MM.1S (cell line): ENCODE data around the gene FLAD1.

Experiments
- CTCF ChIP-seq: fragments of 300-600 bp; sonication (generic); IDR thresholded peaks from 2 replicates; pipeline ENCODE4 v1.5.1; 2016; ENCODE audit warnings: antibody characterized with exemption, low read length, mixed read lengths
- EZH2 ChIP-seq: fragments of 300-600 bp; sonication (generic); optimal IDR thresholded peaks from 2 replicates; pipeline ENCODE3; 2017; ENCODE audit warnings: low read depth, mild to moderate bottlenecking, antibody characterized with exemption, low read length, mixed read lengths
- EZH2phosphoT487 ChIP-seq: fragments of 300-600 bp; sonication (generic); IDR thresholded peaks from 2 replicates; pipeline ENCODE4 v1.6.1; 2018; ENCODE audit warnings: antibody characterized with exemption, low read length

- no peak for TF ChIP-seq EZH2
- no peak for TF ChIP-seq CTCF
- no peak for TF ChIP-seq EZH2phosphoT487
Observed at GRCh38 chr1:155019377-155020245, 36.5 kb downstream of the FLAD1 start.
